ENCODE results near the gene SMG5.

DNA sequence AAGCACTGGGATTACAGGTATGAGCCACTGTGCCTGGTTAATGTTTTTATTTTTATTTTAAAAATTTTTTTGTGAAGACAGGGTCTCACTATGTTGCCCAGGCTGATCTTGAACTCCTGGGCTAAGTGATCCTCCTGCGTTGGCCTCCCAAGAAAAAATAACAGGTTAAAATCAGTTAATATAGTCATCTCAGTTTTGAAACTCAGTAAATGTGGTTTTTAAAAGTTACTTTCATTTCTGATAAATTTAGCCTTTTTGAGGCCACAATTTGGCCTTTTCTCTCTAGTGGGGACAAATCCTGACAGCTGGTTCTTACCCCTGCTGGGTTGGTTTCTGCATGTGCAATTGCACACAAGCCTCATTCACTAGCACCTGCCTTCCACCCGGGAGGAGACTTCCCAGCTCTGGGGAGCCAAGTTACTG is 56.5 kb downstream of the SMG5 start:
- TF ChIP-seq, protein P1, sequence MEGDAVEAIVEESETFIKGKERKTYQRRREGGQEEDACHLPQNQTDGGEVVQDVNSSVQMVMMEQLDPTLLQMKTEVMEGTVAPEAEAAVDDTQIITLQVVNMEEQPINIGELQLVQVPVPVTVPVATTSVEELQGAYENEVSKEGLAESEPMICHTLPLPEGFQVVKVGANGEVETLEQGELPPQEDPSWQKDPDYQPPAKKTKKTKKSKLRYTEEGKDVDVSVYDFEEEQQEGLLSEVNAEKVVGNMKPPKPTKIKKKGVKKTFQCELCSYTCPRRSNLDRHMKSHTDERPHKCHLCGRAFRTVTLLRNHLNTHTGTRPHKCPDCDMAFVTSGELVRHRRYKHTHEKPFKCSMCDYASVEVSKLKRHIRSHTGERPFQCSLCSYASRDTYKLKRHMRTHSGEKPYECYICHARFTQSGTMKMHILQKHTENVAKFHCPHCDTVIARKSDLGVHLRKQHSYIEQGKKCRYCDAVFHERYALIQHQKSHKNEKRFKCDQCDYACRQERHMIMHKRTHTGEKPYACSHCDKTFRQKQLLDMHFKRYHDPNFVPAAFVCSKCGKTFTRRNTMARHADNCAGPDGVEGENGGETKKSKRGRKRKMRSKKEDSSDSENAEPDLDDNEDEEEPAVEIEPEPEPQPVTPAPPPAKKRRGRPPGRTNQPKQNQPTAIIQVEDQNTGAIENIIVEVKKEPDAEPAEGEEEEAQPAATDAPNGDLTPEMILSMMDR (IDR thresholded peaks at IDR 0.05) = no peak
- no peak for TF ChIP-seq POLR2A (IDR thresholded peaks at IDR 0.05)
